HepG2 (cell line): ENCODE measurements around the gene RNF208. TPM values are rescaled to one million over a fixed set of nuclear protein-coding genes. Genes with fewer than 3 reads are reported as not detected.

Experiments
- ATAC-seq: fragments of 200-7000 bp; cut with Tn5 transposase; 3 replicates; pipeline ENCODE4 v1.9.1; 2020; ENCODE audit warnings: mild to moderate bottlenecking, moderate library complexity
- BruUV-seq: library from RNA; stranded (reverse); fragments of 400-500 nt; replicated peaks from 2 replicates; lab custom pipeline; 2021; lab: Mats Ljungman, UMichigan
- CTCF ChIA-PET: fragments of 300-600 bp; formaldehyde crosslinking; extraction: SDS; loops from one replicate; lab custom pipeline; 2021; ENCODE audit warnings: low total read pairs, inconsistent platforms, low intra/inter-chr PET ratio; lab: Yijun Ruan, JAX
- POLR2A ChIA-PET: fragments of 350-600 bp; sonication (Branson Sonifier 250); formaldehyde crosslinking; loops from one replicate; lab custom pipeline; 2020; ENCODE audit warnings: antibody characterized with exemption, inconsistent platforms; lab: Yijun Ruan, JAX
- DNase-seq: peaks from one replicate; pipeline ENCODE4 v3.0.0-alpha.2; 2015; ENCODE audit warnings: low spot score
- FAIRE-seq: peaks from 3 replicates; lab custom pipeline; 2011; peaks lifted over from hg19 to GRCh38; lab: Jason Lieb, UNC
- H2AFZ ChIP-seq: one replicate; pipeline ENCODE4 v1.6.1; 2011; ENCODE audit warnings: low read length, inconsistent platforms
- H3K27ac ChIP-seq: fragments of 300-600 bp; 3 replicates; pipeline ENCODE4 v1.8.0; 2011; ENCODE audit warnings: mixed run types, mild to moderate bottlenecking, mixed read lengths, low read length, inconsistent platforms; ENCODE audit not compliant: insufficient read depth; ENCODE audit errors: extremely low read length
- H3K27me3 ChIP-seq, 2 experiments: fragments of 200-600 bp in 1 of 2; 2 replicates in 1 of 2; 3 replicates in 1 of 2; pipeline versions ENCODE4 v1.6.0 to v1.8.0; 2011; ENCODE audit warnings: low read length in 2 of 2, mild to moderate bottlenecking in 2 of 2, moderate library complexity in 2 of 2, inconsistent platforms in 1 of 2; ENCODE audit not compliant: insufficient read depth in 2 of 2, control insufficient read depth in 1 of 2
- H3K36me3 ChIP-seq, 2 experiments: fragments of 200-600 bp in 1 of 2; replicated peaks in 1 of 2; 2 replicates in 1 of 2; 3 replicates in 1 of 2; pipeline versions ENCODE4 v1.5.1 to v1.8.0; 2011; ENCODE audit warnings: low read length in 2 of 2, inconsistent platforms in 1 of 2; ENCODE audit not compliant: insufficient read depth in 2 of 2, control insufficient read depth in 1 of 2
- H3K4me1 ChIP-seq: 2 replicates; pipeline ENCODE4 v1.5.1; 2012; ENCODE audit warnings: low read length, inconsistent platforms; ENCODE audit not compliant: insufficient read depth
- H3K4me2 ChIP-seq: 2 replicates; pipeline ENCODE4 v1.6.0; 2011; ENCODE audit warnings: low read depth, low read length, inconsistent platforms
- H3K4me3 ChIP-seq, 3 experiments: fragments of 200-600 bp in 1 of 3; sonication (generic), shearing (Covaris generic) in 1 of 3; replicated peaks in 1 of 3; 2 replicates each; pipeline ENCODE4 v1.5.1; 2011 to 2016; ENCODE audit warnings: low read length in 3 of 3, inconsistent platforms in 2 of 3, low read depth in 2 of 3, mild to moderate bottlenecking in 2 of 3, control low read depth in 1 of 3, mixed read lengths in 1 of 3; ENCODE audit not compliant: insufficient read depth in 1 of 3
- H3K79me2 ChIP-seq: one replicate; pipeline ENCODE4 v1.6.1; 2011; ENCODE audit warnings: low read length, inconsistent platforms; ENCODE audit not compliant: insufficient read depth
- H3K9ac ChIP-seq: 2 replicates; pipeline ENCODE4 v1.6.0; 2011; ENCODE audit warnings: mild to moderate bottlenecking, low read depth, low read length, inconsistent platforms; ENCODE audit not compliant: insufficient read depth
- H3K9me3 ChIP-seq: 2 replicates; pipeline ENCODE4 v1.5.1; 2012; ENCODE audit warnings: mild to moderate bottlenecking, low read length
- H4K20me1 ChIP-seq: 2 replicates; pipeline ENCODE4 v1.6.0; 2011; ENCODE audit warnings: inconsistent platforms, mild to moderate bottlenecking, low read length, moderate library complexity; ENCODE audit not compliant: insufficient read depth
- AGO1 ChIP-seq: fragments of 200-400 bp; formaldehyde crosslinking; IDR thresholded peaks from 2 replicates; pipeline ENCODE4 v1.6.1; 2017; ENCODE audit warnings: mild to moderate bottlenecking, low read depth, low read length, moderate library complexity; ENCODE audit not compliant: poor library complexity, severe bottlenecking
- AGO2 ChIP-seq: fragments of 200-400 bp; formaldehyde crosslinking; optimal IDR thresholded peaks from 2 replicates; pipeline ENCODE3; 2017; ENCODE audit warnings: mild to moderate bottlenecking, low read depth, low read length, moderate library complexity
- AKAP8 ChIP-seq: sonication (generic); formaldehyde crosslinking; IDR thresholded peaks from 2 replicates; pipeline ENCODE4 v1.5.1; 2020; ENCODE audit warnings: mild to moderate bottlenecking, missing genetic modification reagents
- HCFC1 ChIP-seq: fragments of 150-350 bp; IDR thresholded peaks from 2 replicates; pipeline ENCODE4 v1.6.1; 2014; ENCODE audit warnings: low read depth, low read length
- HMGA1 ChIP-seq: sonication (generic); formaldehyde crosslinking; conservative IDR thresholded peaks from 2 replicates; pipeline ENCODE4 v1.4.0; 2020; ENCODE audit warnings: missing genetic modification reagents
- HOXA7 ChIP-seq: sonication (generic); formaldehyde crosslinking; IDR thresholded peaks from 2 replicates; pipeline ENCODE4 v1.8.1; 2022; ENCODE audit warnings: mild to moderate bottlenecking, missing genetic modification reagents, moderate library complexity
- MBNL3 ChIP-seq: fragments of 250-450 bp; sonication (Bioruptor Pico); conservative IDR thresholded peaks from 2 replicates; pipeline ENCODE4 v1.8.0; 2022; ENCODE audit warnings: mild to moderate bottlenecking, inconsistent platforms
- SRF ChIP-seq: IDR thresholded peaks from 2 replicates; pipeline ENCODE4 v1.6.1; 2011; ENCODE audit warnings: mild to moderate bottlenecking, low read depth, low read length, moderate library complexity
- TAF15 ChIP-seq: fragments of 200-400 bp; formaldehyde crosslinking; IDR thresholded peaks from one replicate; pipeline ENCODE4 v1.6.1; 2018; ENCODE audit warnings: mild to moderate bottlenecking, low read depth, low read length; ENCODE audit not compliant: poor library complexity, severe bottlenecking
- ZNF12 ChIP-seq: sonication (generic); formaldehyde crosslinking; IDR thresholded peaks from 2 replicates; pipeline ENCODE4 v1.5.0; 2020; ENCODE audit warnings: missing genetic modification reagents
- ZNF570 ChIP-seq: sonication (generic); formaldehyde crosslinking; IDR thresholded peaks from 2 replicates; pipeline ENCODE4 v1.4.0; 2020; ENCODE audit warnings: mild to moderate bottlenecking, missing genetic modification reagents, borderline replicate concordance
- WGBS: methylation state at CpG from one replicate; pipeline ENCODE4 v1.1.6; 2017; ENCODE audit warnings: low lambda C conversion rate; 5-methylcytosine and 5-hydroxymethylcytosine counted together
- in situ Hi-C: cut with HindIII; loops from 2 replicates; pipeline ENCODE4 v1.10.0; 2017; ENCODE audit warnings: low pct_unique_long_range_greater_than_20kb; ENCODE audit not compliant: extremely low pct_ligation_motif_present
- intact Hi-C: fragments of 100-400 bp; cut with micrococcal nuclease; formaldehyde crosslinking; loops from one replicate; pipeline ENCODE4 v1.10.0; 2022; ENCODE audit not compliant: unreplicated experiment
- polyA plus RNA-seq, 8 experiments: library from polyadenylated mRNA; depleted of rRNA in 3 of 8; stranded (reverse) in 7 of 8; unstranded in 1 of 8; fragments of >200 nt; fragmentation: Illumina TruSeq in 4 of 8; extraction: Trizol in 4 of 8; gene quantifications; 2 replicates each; pipeline versions ENCODE4 v1.2.1 to v1.2.3, GENCODE V29; 2011 to 2016; ENCODE audit warnings: low read depth in 4 of 8, missing spikeins in 1 of 8, mixed read lengths in 1 of 8; ENCODE audit not compliant: insufficient read depth in 1 of 8
- total RNA-seq, 5 experiments: library from RNA; depleted of rRNA; stranded (reverse); fragments of >200 nt; fragmentation: Illumina TruSeq; extraction: Trizol; gene quantifications; 2 replicates each; pipeline ENCODE4 v1.2.3, GENCODE V29; 2016; ENCODE audit warnings: low read depth in 1 of 5
- TF ChIP-seq, protein P1 (sequence below): sonication (generic); formaldehyde crosslinking; IDR thresholded peaks from 2 replicates; pipeline ENCODE4 v1.5.0; 2020; ENCODE audit warnings: mild to moderate bottlenecking, low read depth, missing genetic modification reagents, borderline replicate concordance
- TF ChIP-seq, protein P2 (sequence below): sonication (generic); formaldehyde crosslinking; IDR thresholded peaks from 2 replicates; pipeline ENCODE4 v1.4.0; 2020; ENCODE audit warnings: missing genetic modification reagents, borderline replicate concordance

RNF208 gene
- total and polyA plus RNA-seq, 2 of the 13 experiments (the other 11 are each of a cell fraction or from before 2014, with no cell fraction given), result 1.6 to 2.1 TPM

DNA sequence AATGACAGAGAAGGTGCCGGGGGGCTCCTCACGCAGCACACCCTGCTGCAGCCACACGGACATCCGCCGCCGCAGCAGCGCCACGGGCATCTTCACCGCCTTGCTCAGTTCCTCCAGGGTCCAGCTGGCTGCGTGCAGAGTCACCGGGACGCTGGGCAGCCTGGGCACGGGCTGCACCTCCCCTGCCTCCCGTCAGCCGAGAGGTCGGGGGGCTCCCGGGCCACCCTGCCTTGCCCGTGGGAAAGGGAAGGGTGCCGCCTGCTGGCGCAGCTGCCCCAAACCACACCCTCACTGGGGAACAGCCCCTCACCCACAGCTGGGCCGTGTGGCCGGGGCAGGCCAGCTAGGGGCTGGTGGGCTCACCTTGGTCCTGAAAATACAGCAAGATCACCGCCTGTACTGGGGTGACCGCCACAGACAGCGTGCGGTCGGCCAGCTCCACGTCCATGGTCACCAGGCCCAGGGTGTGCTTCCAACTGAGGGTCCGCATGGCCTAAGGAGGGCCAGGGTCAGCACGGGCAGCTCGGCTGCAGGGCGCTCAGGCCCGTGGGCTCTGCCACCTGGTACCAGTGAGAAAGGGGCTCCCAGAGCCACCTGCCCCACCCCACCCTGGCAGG lies 46.6 kb downstream of the RNF208 start:
- ATAC-seq, result no peak
- TF ChIP-seq MBNL3 (CRISPR knock-in tag) (no peak), AGO2 (peak; percentile 95), TAF15 (no peak), AGO1 (peak; percentile 18), SRF (no peak), AKAP8 (CRISPR knock-in tag) (0 out of 2 replicates have a peak, but pooled peaks have one; percentile 32)
- intact Hi-C loops, result loop anchor here (10.0 kb wide), 1 partner anchor 61 kb away; the partner anchor contains the start of gene DPP7
- peaks cover 3 to 6% of the 10 kb centered on the region in 2 experiments; a peak in 2 of 5 replicates for H3K36me3 ChIP-seq
- peaks cover 0 to 18% of the 10 kb centered on the region in 2 experiments; a peak in 3 of 5 replicates for H3K27me3 ChIP-seq
- H3K9me3 ChIP-seq, result no peaks in the 10 kb centered on the region
- in situ Hi-C loops, result no loop called here
- H3K79me2 ChIP-seq, result no peaks in the 10 kb centered on the region
- POLR2A ChIA-PET, result interaction anchor here (1.4 to 1.6 kb wide), 3 partner anchors 25 to 102 kb away, joined by 3 to 6 read pairs (median 3); partner anchors contain the start of genes TOR4A and TPRN
- no peak overlapping the region for H3K4me3 ChIP-seq
- CTCF ChIA-PET, result no interaction called here
- no peak overlapping the region for H3K4me2 ChIP-seq
- no peak overlapping the region for H3K9ac ChIP-seq
- H2AFZ ChIP-seq, result no peak overlapping the region
- WGBS, result 92% methylated on average over 19 of the region's 33 CpGs
- FAIRE-seq, result no peak
- no peak overlapping the region for H3K27ac ChIP-seq
- DNase-seq, result no peak
- H4K20me1 ChIP-seq, result no peaks in the 10 kb centered on the region
- 0 out of 2 replicates have a peak, but pooled peaks cover under 1% of the 10 kb centered on the region for H3K4me1 ChIP-seq
- no TSS peak for BruUV-seq

DNA sequence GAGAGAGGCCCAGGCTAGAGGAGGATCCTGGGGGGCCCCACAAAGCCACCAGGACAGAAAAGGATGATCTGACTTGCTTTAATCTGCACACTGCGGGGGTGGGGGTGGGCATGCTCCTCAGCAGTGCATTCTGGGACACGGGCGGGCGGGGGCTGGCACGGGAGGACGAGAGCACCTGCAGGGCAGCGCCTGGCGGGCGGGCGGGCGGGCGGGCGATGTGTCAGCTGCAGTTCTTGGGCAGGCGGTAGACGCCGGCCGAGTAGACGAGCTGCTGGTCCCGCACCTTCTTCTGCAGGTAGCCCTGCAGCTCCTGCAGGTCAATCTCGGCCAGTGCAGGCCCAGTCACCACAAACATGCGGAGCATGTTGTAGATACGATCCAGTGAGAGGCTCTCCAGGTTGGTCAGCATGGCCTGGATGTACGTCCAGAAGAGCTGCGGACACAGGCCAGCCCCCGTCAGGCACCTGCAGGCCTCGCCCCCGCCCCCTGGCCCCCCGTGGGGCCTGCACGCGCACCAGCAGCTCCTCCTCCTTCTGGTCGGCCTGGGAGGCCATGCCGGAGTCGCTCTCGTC lies 47.2 kb downstream of the RNF208 start:
- ATAC-seq, result no peak
- Histone ChIP-seq H2AFZ (no peak overlapping the region), H4K20me1 (no peaks in the 10 kb centered on the region), H3K4me1 (peaks cover 7% of the 10 kb centered on the region; the same call in 1 of the 2 replicates), H3K27me3 (peaks cover 0 to 25% of the 10 kb centered on the region in 2 experiments; a peak in 3 of 5 replicates), H3K4me3 (no peak overlapping the region), H3K79me2 (no peaks in the 10 kb centered on the region), H3K4me2 (no peak overlapping the region), H3K27ac (no peak overlapping the region), H3K9me3 (no peaks in the 10 kb centered on the region), H3K9ac (no peak overlapping the region), H3K36me3 (peaks cover under 1 to 1% of the 10 kb centered on the region in 2 experiments; a peak in 1 of 5 replicates)
- no TSS peak for BruUV-seq
- in situ Hi-C loops, result no loop called here
- CTCF ChIA-PET, result no interaction called here
- POLR2A ChIA-PET, result no interaction called here
- no peak for DNase-seq
- intact Hi-C loops, result loop anchor here (10.0 kb wide), 1 partner anchor 60 kb away; the partner anchor contains the start of gene DPP7
- FAIRE-seq, result no peak
- WGBS, result 96% methylated on average over 22 of the region's 34 CpGs
- no peak for TF ChIP-seq HMGA1
- TF ChIP-seq, protein P1, sequence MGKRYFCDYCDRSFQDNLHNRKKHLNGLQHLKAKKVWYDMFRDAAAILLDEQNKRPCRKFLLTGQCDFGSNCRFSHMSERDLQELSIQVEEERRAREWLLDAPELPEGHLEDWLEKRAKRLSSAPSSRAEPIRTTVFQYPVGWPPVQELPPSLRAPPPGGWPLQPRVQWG, result no peak
- TF ChIP-seq, protein P2, sequence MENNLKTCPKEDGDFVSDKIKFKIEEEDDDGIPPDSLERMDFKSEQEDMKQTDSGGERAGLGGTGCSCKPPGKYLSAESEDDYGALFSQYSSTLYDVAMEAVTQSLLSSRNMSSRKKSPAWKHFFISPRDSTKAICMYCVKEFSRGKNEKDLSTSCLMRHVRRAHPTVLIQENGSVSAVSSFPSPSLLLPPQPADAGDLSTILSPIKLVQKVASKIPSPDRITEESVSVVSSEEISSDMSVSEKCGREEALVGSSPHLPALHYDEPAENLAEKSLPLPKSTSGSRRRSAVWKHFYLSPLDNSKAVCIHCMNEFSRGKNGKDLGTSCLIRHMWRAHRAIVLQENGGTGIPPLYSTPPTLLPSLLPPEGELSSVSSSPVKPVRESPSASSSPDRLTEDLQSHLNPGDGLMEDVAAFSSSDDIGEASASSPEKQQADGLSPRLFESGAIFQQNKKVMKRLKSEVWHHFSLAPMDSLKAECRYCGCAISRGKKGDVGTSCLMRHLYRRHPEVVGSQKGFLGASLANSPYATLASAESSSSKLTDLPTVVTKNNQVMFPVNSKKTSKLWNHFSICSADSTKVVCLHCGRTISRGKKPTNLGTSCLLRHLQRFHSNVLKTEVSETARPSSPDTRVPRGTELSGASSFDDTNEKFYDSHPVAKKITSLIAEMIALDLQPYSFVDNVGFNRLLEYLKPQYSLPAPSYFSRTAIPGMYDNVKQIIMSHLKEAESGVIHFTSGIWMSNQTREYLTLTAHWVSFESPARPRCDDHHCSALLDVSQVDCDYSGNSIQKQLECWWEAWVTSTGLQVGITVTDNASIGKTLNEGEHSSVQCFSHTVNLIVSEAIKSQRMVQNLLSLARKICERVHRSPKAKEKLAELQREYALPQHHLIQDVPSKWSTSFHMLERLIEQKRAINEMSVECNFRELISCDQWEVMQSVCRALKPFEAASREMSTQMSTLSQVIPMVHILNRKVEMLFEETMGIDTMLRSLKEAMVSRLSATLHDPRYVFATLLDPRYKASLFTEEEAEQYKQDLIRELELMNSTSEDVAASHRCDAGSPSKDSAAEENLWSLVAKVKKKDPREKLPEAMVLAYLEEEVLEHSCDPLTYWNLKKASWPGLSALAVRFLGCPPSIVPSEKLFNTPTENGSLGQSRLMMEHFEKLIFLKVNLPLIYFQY (CRISPR knock-in tag), result no peak
- TF ChIP-seq ZNF12 (CRISPR knock-in tag), result no peak
- TF ChIP-seq HOXA7 (CRISPR knock-in tag), result no peak
- no peak for TF ChIP-seq HCFC1
- no peak for TF ChIP-seq ZNF570 (CRISPR knock-in tag)
